Fibroblast of gingiva (primary cell): Measurements from ENCODE around the gene AGRP.
A peak's percentile ranks its signal among the peaks of the same experiment; 100 is the strongest.

Experiments
- DNase-seq: peaks from one replicate; pipeline ENCODE4 v3.0.0-alpha.2; 2011; ENCODE audit warnings: low read depth

AGRP gene

DNA sequence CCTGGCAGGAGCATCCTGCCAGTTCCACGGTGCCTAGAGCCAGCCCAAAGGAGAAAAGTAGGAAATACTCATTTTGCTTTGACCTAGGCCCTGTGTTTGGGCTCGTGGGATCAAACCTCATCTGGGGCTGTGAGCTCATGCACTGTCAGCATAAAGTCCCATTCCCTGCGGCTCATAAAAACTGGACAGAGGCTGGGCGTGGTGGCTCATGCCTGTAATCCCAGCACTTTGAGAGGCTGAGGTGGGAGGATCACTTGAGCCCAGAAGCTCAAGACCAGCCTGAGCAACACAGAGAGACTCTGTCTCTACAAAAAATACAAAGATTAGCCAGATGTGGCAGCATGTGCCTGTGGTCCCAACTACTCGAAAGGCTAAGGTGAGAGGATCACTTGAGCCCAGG lies 20.3 kb downstream of the AGRP start:
- DNase-seq = no peak

DNA sequence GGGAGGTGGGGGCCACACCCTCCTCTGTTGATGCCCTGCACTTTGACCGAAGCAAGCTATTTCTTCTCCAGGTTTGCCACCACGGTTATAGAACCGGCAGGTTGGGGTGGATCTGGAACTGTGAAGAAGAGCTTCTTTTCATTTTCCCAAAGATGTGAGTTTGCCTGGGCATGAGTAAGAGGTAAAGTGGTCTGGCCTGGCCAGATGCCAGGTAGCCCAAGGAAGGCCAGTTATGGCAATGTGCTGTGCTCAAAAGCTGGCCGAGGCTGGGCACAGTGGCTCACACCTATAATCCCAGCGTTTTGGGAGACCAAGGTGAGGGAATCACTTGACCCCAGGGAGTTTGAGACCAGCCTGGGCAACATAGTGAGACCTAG lies 21.1 kb downstream of the AGRP start:
- DNase-seq = no peak

DNA sequence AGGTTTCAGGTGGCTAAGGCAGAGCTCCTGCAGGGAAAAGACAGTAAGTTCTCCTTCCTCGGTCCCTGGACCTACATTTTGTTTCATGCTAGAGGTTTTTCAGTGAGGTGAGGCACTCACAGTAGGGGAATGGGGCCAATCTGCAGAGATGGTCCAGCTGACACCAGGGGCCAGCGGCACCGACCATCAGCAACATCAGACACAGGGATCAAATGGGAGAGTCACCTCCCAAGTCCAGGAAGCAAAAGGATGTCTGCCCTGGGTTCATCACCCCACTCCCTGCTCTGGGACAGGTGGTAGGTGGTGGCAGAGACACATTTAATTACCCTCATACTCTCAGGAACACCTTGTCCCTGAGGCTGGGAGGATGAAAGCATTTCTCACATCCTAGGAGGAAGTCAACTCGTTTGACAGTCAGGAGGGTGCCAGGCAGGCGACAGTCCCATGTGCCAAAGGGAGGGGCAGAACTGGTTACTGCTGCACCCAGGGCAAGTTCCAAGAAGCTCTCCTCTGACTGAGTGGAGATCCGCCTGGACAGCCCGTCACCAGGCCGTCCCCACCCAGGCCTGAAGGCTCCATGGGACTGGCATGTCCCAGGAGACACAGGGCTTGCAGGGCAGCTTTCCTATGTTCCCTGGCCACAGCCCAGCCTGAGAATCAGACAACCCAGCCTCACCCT lies 21.6 kb downstream of the AGRP start:
- no peak for DNase-seq

DNA sequence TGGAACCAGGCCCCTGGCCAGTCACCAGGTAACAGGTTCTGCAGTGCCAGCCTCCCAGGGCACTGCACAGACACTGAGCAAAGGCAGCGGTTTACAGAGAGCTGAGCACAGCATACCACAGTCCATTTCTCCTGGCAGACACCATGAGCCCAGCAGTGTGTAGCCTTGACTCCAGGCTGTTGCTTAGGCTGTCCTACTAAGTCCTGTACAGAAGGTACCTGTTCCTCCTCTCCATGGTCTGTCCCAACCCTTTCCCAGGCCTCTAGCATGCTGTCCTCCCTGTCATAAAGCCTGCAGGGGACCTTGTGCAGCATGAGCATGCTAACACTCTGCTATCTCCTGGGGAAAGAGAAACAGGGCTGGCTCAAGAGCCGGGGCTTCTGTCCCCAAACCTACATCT lies 22.4 kb downstream of the AGRP start:
- no peak for DNase-seq

DNA sequence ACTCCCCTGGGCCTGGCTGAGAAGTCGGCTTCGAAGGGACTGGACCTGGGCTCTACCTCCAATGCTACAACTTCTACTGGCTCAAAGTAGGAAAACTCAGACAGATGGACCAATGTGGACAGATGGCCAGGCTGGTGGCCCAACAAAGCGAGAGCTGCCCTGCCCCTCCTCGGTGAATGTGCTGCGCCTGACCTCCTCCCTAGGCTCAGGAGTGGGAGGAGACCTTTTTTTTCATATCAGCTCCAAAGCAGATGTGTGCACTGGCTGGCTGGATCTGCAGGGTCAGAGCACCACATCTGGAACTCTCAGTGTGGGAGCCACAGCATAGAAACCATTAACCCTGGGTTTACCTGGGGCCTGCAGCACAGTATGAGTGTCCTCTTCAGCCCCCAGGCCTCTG lies 23.2 kb downstream of the AGRP start:
- DNase-seq = no peak

DNA sequence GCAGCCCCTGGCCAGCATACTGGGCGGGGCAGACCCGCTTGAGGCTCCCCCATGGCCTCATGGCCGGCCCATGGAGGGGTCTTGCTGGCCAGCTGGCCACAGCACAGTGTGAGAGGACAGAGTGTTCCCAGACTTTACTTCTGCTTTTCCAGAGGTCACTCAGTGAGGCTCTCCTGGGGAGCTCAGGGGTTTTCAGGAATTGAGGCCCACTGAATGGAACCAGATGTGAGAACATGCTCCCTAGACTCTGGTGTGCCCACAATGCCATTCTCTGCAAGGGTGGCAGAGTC lies 23.5 kb downstream of the AGRP start:
- peak; percentile 29 for DNase-seq

DNA sequence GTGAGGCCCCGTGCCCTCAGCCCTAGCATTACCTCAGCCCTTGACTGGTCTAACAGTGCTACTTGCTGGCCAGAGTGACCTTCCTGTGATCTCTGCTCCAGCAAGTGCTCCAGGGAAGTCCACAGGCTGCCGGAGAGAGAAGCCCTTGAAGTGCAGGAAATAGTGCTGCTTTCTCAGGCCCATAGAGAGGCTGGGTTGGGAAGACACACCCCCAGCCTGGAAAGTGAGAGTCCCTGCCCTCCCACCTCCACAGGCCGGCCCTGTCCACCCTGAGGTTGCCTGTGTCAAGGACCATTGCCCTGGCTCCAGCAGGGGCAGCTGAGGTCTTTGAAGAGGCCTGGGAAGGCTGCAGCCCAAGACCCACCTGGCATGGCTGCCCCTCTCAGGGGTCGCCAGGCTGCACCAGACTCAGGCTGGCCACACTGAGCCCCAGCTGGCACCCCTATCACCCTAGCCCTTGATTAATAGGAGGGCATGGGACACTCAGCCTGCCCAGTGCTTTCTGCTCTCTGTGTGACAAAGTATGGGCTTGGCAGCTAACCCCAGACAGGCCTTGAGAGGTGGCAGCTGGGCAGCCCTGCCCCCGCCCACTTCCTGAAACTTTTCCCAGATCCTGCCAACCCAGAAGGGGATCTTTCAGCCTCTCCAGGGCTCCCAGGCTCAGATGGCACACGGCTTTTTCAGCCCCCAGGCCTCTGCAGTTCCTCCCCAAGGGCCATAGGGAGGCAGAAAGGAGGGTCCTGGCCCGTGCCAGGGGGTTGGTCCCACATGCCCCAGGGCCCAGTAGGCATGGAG lies 24.1 kb downstream of the AGRP start:
- DNase-seq = peak; percentile 33

DNA sequence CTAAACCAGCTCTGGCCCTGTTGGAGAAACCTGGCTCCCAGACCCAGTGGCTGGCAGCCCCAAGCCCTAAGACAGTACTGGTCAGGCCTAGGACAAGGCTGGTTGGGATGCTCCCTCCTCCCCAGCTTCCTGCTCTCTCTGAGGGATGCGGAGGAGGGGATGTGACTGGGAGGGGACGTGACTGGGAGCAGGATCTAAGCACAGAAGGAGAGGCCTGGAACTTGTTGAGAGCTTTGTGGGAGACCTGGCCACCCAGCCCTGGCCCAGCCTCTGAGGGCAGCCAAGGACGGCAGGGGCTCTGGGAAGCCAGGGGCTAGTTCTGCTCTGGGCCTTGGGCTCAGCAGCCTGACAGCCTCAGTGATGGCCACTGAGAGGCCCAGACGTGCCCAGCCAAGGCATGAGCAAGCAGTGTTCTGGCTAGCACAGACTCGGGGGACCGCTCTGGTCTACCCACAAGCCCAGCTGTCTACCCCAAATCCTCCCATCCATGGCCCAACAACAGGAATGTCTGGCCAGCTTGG lies 25.2 kb downstream of the AGRP start:
- no peak for DNase-seq

DNA sequence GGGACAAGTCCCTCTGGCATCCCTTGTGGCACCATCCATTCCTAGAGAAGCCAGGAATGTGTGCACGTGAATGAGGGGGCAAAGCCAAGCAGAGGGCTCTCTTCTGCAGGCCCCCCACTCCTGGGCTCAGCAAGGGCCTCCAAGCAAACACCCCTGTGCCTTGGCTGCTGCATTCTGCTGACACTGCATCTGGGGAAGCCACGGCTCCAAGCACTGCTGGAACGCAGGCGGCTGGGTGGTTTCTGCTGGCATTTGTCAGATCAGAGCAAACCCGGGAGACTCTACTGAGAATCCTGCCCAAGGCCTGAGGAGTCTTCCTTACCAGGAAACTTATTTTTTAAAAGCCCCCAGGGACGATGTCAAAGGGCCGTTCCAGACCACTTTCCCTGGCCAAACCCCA lies 25.7 kb downstream of the AGRP start:
- DNase-seq = no peak

DNA sequence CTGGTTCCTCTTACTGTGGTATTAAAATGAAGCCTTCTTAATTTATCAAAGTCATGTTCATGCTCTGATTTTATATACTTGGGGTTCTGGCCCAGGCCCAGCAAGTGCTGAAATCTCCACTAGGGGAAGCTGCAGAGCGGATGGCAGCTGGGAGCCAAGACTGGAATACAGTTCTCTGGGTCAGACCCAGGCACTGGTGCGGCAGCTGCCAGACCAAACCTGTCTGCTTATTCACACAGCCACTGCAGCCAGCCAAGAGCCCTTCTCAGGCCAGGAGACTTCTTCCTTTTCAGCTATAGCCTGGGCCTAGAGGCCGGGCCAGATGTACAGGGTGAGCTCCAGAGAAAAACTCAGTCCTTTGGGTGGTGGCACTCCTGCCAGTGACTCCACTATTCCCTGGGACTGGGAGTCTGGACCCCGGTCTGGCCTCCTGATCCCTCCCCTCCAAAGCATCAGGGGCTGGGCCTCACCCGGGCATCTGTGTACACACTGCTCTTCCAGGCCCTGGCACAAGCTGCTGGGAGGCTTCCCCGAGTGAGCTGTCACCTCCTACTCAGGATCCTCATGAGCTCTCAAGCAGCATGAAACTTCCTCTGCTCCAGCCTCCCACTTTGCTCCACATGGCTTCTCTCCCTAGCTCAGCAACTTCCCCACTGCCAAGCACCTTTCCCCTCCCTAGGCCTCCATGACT lies 26.8 kb downstream of the AGRP start:
- DNase-seq = peak; percentile 64

DNA sequence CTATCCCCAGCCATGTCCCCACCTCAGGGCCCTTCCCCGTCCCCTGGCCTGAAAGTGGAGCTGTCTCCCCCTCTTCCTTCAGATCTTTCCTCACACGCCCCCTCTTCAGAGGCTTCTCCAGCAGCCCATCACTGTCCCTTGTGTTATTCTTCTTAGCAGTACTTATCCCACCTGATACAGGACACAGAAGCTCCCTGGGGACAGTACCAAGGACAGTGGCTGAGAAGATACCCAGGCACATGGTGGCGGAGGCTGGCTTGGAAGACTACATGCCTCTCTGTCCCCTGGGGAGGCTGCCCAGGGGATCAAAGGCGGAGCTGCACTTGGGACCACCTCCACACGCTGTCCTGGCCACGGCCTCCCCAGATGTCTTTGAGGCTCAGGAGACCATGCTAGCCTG lies 28.5 kb downstream of the AGRP start:
- DNase-seq = no peak

DNA sequence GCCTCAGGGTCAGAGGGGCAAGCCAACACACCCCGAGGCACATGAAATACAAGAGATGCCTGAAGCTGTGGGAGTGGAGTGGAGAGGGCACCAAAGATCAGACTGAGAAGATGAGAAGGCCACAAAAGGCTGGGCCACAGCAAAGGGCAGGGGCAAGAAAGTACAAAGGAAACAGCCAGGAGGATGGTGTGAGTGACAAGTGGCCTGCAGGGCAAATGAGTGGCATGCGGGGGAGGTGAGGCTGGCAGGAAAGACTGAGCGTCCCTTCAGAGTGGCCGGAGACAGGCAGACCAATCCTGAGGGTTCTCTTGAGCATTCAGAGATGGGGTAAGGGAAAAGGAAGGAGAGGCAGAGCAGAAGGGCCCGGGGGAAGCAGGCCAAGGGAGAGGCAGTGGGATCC lies 29.2 kb downstream of the AGRP start:
- DNase-seq = no peak

DNA sequence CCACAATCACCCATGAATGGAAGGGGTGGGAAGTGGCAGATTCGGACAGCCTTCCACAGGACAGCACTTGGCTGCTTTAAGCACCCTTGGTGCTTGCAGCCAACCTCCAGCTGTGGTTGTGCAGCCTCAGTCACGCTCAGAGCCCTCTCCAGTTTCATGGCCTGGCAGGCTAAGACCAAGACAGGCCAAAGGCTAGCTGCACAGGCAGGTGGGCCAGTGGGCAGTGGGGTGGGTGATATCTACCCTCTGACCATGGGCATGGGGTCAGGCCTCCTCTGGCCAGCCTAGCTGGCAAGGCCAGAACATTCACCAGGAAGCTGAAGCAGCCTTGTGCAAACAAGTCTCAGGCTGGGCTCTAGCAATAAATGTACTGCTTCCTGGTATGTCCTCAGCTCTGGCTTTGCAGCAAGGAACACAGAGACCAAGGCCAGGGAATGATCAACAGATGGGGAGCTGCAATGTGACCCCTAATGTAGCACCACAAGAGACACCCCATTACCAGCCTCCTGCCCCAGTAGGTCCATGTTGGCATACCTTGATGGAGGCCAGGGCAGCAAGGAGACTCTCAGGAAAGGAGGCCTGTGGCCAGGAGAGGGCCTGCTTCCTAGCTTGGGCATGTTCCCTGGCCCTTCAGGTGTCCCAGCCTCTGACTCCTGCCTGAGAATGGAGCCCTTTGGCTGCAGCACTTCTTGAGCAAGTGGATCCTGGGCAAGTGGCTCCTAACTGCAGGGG lies 31.5 kb downstream of the AGRP start:
- DNase-seq = peak; percentile 24

DNA sequence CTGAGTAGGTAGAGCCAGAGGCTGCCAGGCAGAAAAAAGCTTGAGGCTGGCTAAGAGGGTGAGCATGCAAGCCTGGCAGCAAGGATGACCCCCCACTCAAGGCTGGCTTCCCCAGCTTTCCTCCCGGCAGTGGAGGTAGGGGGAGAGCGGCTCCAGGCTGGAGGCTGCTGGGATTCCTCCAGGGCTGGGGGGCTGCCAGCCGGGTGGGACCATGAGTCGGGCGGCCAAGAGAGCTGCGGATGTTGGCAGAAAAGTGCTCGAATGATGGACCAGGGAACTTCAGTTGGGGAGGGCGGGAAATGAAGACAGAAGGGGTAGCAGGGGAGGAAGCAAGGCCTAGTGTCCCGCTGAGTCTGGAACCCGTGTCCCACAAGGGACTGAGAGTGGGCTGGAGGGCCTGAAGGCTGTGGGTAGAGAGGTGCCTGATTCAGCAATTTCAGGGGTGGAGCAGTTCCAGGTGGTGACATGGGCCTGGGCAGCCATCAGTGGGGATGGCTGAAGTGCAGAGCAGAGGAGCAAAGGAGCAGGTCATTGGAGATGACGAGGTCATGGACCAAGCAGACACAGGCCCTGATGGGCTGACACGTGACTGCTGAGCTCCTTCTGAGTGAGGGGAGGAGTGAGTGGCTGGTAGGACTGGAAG lies 32.2 kb downstream of the AGRP start:
- no peak for DNase-seq

DNA sequence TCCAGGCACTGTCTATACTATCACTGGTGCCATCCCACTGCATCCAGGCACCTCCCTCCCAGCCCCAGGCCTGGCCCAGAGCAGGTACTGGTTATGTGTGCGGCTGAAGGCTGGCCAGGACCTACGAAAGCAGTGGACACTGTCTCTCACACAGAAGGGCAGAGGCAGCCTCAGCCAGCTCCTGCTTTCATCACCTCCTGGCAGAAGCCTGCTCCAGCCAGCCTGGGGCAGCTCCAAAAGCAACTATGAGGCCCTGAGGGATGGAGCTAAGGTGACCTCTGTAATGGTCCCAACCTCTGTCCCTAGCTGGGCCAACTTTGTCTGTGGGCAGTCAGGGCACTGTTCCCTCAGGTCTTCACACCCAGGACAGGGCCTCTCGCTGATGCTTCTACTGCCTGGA lies 33.6 kb downstream of the AGRP start:
- DNase-seq = no peak

DNA sequence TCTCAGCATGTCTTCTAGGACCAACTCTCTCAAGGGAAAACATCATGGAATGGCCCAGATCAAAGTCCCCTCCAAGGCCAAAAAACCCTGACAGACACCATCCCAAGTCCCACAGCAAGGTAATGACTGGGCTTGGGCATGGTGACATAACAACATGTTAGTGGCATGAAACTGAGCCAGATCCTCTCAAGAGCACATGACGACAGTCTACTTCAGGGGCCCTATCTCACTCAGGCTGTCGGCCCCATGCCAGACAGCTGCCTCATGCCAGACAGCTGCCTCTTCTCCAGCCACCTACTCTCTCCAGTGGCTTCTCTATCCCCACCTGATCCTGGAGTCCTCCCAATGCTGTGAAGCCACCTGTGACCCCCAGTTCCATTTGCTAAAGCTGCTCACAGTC lies 34.0 kb downstream of the AGRP start:
- DNase-seq = no peak

DNA sequence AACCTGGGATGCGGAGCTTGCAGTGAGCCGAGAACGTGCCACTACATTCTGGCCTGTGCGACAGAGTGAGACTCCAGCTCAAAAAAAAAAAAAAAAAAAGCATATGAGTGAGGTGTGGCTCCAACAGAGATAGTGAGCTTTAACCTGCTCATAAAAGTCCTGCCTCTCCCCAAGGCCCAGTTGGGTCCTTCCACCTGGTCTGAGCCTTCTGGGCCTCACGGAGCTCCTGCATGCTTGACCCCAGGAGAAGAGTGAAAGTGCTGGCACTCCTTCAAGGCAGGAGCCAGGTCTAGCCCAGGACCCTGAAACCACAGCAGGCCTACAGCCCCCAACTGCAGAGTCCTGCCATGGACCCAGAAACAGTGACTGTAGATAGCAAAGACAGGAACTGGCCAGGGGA lies 34.8 kb downstream of the AGRP start:
- no peak for DNase-seq

DNA sequence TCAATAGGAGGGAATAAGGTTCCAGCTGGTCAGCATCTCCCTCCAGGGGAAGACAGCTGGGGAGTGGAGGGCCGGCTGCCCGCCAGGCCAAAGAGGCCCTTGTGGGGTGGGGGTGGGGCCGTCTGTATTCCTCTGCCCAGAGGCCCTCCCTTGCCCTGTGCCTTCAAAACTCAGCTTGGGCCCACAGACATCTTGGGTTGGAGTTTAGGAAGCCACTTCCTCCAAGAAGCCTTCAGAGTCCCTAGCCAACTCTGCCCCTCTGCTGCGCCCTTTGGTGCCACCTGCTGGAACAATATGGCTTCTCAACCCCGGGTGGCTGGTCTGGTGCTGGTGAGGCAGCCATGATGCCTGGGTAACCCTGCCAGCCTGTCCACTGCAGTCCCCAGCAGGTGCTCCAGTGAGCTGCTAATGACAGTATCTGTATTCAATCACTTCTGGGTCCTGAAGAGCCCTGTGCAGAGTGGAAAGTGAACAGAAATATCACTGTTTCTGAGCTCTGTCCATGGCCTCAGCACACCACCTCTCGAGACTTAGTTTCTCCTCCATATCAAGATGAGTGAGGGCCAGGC lies 35.8 kb downstream of the AGRP start:
- no peak for DNase-seq

DNA sequence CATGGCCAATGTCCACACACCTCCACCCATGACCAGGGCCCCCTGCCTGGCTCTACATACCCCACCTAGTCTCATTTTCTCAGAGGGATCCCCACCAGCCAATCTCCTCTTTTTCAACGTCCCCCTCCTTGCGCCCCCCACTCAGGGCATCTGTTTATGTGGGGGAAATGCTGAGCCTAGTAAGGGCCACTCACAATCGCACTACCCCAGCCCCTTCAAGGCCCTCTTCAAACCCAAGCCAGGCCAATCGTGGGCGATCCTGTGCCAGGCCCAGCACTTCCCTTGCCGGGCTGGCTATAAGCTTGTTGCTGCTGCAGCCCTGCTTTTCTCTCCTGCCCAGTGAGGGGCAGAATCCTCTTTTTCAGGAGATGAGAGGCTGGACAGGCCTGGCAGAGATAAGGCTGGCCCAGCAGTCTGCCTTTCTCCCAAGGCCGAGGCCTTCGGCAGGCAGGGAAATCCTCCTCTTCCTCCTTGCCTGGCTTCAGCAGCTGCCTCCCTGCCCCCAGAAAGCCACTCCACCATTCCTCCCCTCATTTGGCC lies 36.3 kb downstream of the AGRP start:
- no peak for DNase-seq

DNA sequence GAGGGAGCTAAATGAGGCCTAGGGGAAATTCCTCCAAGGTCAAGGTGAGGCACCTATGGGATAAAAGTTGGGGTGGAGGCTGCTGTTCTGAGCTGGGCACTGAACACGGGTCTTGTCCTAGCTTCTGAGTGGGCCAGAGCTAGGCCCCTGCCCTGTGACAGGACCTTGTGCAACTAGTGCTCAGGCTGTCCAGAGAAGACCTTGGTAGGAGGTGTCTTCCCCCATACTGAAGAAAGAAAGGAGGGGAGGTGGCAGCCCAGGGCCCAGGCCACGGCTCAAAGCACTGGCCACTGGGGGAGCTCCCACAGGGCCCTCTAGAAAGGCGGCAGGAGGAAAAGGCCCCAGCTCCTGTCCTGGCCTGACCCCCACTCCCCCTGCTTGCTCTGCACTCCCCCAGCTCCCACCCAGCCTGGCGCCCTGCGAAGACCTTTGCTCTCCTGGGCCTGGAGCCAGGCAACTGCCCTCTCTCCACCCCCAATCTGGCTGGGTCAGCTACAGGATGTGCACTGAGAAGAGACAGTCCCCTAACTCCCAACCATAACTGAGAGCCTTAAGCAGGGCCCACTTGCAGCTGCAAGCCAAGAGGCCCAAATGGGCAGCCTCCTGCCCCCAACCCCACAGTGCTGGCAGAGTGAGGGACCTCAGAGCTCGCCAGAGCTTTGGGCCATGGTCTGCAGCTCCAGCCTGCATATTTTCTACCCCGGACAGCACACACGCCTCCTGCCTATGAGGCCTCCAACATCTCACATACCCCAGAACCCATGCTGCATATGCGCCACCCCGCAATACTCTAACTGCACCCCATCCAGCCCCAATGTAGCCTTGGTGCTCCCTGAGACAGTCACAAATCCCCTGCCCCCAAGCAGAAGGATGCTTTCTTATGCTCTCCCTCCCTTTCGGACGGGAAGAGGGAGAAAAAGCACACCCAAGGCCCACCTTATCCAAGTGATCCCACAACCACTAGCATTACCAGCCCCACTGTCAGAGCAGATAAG lies 37.1 kb downstream of the AGRP start:
- no peak for DNase-seq
